ENCODE measurements around the gene CDC45. TPM values are rescaled to one million over a fixed set of nuclear protein-coding genes. Genes with fewer than 3 reads are reported as not detected.
A peak's percentile ranks its signal among the peaks of the same experiment; 100 is the strongest.

Gene CDC45
- total RNA-seq, 1 donor from 2014 or later: 0.65 TPM

GRCh38 chr22:19510919-19511341, 31.2 kb downstream of the CDC45 start:
- ATAC-seq (no peak), DNase-seq (ENCODE audit: low spot score) (no peak)

- DNase-seq (ENCODE audit: low spot score) (no peak), ATAC-seq (no peak)
Observed at GRCh38 chr22:19513823-19514222, 34.1 kb downstream of the CDC45 start.

DNA sequence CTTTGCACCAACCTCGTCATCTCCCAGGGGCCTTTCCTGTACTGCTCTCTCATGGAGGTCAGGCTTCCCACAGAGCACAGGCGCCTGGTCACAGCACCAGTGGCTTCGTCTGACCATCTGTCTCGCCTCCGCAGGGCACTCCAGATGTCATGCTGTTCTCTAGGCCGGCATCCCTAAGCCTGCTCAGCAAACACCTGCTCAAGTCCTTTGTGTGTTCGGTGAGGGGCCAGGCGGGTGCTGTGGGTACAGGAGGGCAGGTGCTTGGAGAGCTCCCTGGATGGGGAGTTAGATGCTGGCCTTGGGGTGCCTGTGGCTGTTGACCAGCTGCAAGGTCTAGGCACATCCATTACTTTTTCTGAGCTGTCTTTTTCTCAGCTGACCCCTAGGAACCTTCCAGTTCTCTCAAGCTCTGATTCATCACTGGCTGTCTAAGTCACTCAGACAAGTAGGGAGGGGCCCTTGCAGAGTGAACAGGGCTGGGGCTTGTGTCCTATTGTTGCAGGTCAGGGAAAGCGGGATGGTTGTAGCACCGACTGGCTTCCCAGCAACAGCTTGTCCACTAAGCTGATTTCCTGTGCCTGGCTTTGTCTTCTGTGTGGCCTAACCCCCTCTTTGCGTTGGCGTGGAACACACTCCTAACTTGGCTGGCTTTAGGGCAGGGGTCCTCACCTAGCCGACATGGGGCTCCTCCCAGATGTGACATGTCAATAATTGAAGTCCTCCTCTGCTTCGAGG, 35.3 kb downstream of the CDC45 start:
- no peak for ATAC-seq
- DNase-seq (ENCODE audit: low spot score): peak; percentile 37

GRCh38 chr22:19515654-19516377, 36.1 kb downstream of the CDC45 start:
- DNase-seq (ENCODE audit: low spot score): peak; percentile 39
- ATAC-seq: no peak

- DNase-seq (ENCODE audit: low spot score): peak; percentile 31
- ATAC-seq: no peak
Observed at GRCh38 chr22:19516378-19517170, 36.9 kb downstream of the CDC45 start.

GRCh38 chr22:19517171-19517500, 37.4 kb downstream of the CDC45 start:
- DNase-seq (ENCODE audit: low spot score): no peak
- ATAC-seq: no peak

- no peak for ATAC-seq
- peak; percentile 35 for DNase-seq (ENCODE audit: low spot score)
Observed at GRCh38 chr22:19517919-19518611, 38.3 kb downstream of the CDC45 start.

GRCh38 chr22:19518635-19519034, 38.9 kb downstream of the CDC45 start:
- no peak for DNase-seq (ENCODE audit: low spot score)

DNA sequence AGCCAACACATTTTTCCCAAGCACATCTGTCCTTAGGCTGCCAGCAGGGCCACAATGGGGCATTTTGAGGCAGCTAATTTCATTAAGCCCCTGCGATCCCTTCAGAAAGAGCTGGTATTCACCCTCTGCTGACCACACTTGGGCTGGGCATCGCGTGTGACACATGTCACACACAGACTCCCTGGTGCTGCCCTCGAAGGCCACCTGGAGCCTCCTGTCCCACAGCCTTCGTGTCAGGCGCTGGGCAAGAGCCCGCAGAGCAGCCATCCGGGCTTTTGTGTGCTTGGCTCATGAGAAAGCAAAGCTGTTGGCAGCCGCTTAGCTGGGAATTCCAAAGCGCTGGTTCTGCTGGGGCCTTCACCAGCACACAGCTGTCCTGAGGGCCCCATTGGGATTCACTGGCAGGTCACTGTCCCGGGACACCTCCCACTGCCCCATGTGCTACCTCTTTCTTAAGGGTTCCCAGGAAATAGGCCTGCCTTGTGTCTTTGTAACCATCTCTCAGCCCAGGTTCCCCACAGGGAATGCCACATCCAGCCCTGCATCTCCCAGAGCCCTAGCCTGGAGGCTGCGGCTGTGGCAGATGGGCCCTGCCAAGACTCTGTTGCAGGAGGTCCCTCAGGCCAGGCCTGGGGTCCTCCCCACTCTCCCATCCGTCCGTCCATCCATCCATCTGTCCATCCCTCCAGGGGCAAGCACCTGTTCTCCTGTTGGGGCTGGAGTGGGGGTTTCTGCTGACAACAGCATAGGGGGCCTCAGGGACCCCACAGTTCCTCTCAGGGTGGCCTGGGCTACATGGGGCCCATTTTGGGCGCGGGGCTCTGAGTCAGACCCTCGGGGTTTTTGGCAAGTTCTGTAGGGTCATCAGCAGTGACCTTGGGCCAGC, 39.6 kb downstream of the CDC45 start:
- peak; percentile 40 for DNase-seq (ENCODE audit: low spot score)
- ATAC-seq: no peak

More at GRCh38 chr22:19518635-19519034, 38.9 kb downstream of the CDC45 start:
- ATAC-seq: no peak

DNA sequence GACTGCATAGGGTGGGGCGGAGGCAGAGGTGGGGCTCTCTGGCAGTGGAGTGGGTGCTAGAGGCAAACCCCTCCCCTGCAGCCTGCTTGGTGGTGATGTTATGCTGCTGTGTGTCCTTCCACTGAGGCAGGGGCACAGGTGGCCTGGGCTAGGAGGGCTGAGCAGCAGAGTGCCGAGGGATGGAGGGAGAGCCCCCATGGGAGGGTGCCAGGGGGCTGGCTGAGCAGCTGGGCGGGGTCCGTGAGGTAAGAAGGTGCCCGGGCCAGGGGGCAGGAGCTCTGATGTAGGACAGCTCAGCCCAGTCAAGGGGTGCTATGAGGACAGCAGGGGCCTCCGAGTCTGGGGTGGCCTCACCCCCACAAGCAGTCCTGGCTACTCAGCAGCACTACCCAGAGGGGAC, 40.3 kb downstream of the CDC45 start:
- no peak for ATAC-seq
- DNase-seq (ENCODE audit: low spot score): peak; percentile 39

DNA sequence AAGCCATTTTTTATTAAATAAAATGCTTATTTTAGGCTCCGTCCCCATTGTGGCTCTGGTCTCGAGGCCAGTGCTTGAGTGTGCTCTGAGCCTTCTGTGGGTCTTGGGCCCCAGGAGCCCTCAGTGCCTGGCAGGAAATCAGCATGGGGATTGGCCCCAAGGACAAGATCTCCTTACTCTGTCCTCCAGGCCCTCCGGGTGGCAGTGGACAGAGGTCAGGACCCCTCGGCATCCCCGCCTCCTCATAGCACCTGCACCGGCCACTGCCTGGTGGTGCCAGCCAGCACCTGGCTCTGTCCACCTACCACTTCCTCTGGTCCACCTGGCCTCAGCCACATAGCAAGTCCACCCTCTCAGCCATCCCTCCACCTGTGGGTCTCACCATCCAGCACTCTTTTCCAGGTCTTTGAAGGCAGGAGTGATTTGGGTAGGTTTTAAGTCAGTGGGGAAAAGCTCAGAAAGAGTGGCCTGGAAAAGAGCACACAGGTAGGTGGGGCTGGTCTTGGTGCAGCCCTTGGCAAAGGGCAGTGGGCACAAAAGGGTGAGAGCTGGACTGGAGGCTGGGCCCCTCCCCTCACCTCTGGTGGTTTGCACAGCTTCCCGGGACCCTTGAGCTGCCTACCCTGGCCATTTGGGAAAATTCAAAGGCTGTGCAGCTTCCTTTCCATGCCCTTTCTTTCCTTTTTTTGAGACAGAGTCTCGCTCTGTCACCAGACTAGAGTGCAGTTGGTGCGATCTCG, 41.0 kb downstream of the CDC45 start:
- no peak for ATAC-seq
- peak; percentile 38 for DNase-seq (ENCODE audit: low spot score)

GRCh38 chr22:19522190-19522880, 42.6 kb downstream of the CDC45 start:
- ATAC-seq (no peak), DNase-seq (ENCODE audit: low spot score) (no peak)

GRCh38 chr22:19522881-19523239, 43.1 kb downstream of the CDC45 start:
- ATAC-seq (no peak), DNase-seq (ENCODE audit: low spot score) (no peak)

- ATAC-seq (peak; percentile 46), DNase-seq (ENCODE audit: low spot score) (peak; percentile 43)
Observed at GRCh38 chr22:19523240-19524169, 43.8 kb downstream of the CDC45 start.

DNA sequence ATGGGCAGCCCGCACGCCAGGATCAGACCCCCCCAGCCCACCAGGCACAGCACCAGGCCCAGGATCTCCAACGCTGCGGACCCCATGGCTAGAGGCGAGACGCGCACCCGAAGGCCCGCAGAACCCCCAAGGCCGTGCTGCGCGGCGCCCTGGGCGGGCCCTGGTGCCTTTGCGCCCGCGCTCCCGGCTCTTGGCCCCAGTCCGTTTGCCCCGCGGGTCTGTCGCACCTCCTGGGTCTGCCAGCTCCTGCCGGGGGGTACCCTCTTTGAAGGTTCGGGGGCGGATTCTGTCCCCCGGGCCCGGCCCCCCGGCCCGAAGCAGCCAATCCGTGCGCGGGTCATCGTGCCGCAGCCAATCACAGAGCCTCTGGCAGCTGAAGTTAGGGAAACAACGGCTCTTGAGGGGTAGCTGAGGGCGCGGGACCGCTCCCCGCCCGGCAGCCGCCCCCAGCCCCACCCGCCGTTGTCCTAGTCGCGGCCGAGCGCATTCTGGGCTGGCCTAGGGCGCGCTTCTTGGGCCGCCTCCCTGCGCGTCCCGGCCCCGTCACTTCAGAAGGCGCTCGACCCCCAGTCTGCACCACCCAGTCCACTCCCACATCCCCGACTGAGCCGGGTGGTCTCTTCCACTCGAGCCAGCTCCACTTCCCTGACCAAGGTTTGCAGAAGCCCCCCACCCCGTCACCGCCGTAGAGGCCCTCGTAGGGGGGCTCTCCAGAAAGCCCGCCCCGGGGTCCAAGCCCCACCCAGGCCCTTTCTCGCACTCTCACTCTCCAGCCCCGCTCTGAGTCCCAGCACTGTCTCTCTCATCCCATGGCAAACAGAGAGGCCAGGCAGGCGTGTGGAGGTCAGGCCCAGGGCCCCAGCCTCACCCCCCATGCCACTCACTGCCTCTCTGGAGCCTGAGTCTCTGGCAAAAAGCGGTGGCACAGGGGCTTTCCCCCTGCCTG, 44.7 kb downstream of the CDC45 start, which contains the start of gene CLDN5:
Gene CLDN5 (minus strand): TSS at position 241 of the 946 bp plus-strand sequence. CDS start 155 bp downstream, at position 86.
- peak; percentile 54 for DNase-seq (ENCODE audit: low spot score)
- ATAC-seq: peak; percentile 53

GRCh38 chr22:19525116-19525660, 45.5 kb downstream of the CDC45 start:
- DNase-seq (ENCODE audit: low spot score) (no peak), ATAC-seq (peak; percentile 6)

Data from left lobe of liver (tissue), 2 donors.